ENCODE results near the gene ARHGEF33. TPM values are rescaled to one million over a fixed set of nuclear protein-coding genes. Genes with fewer than 3 reads are reported as not detected.

ARHGEF33 gene
- total and polyA plus RNA-seq, 2 of the 13 experiments (the other 11 are each of a cell fraction or from before 2014, with no cell fraction given): 0.04 TPM; not detected in 1

- TF ChIP-seq GMEB1 (CRISPR knock-in tag; IDR thresholded peaks at IDR 0.05; ENCODE audit: borderline replicate concordance): peak; percentile 58; the same call in 1 of the 2 replicates
- no peak; the same call in 1 of the 2 replicates for TF ChIP-seq CREBL2 (CRISPR knock-in tag; IDR thresholded peaks at IDR 0.05; ENCODE audit: borderline replicate concordance)
- no peak for TF ChIP-seq ZSCAN12 (CRISPR knock-in tag; IDR thresholded peaks at IDR 0.05)
- peak; percentile 99 for TF ChIP-seq SAP130 (CRISPR knock-in tag; IDR thresholded peaks at IDR 0.05; ENCODE audit: low read depth)
- peak; percentile 92 for TF ChIP-seq ZNF580 (CRISPR knock-in tag; IDR thresholded peaks at IDR 0.05; ENCODE audit: borderline replicate concordance, low read depth)
- TF ChIP-seq TFDP1 (CRISPR knock-in tag; IDR thresholded peaks at IDR 0.05; ENCODE audit: borderline replicate concordance): 0 out of 2 replicates have a peak, but pooled peaks have one; percentile 15
- TF ChIP-seq CSRNP2 (CRISPR knock-in tag; conservative IDR thresholded peaks at IDR 0.05; ENCODE audit: low read depth): no peak
- peak; percentile 35; the same call in 1 of the 2 replicates for TF ChIP-seq ZNF644 (CRISPR knock-in tag; IDR thresholded peaks at IDR 0.05; ENCODE audit: low read depth)
- TF ChIP-seq KDM2A (CRISPR knock-in tag; IDR thresholded peaks at IDR 0.05; ENCODE audit: borderline replicate concordance, low read depth): peak; percentile 88
- no peak for TF ChIP-seq ZXDC (CRISPR knock-in tag; IDR thresholded peaks at IDR 0.05)
- TF ChIP-seq ISX (CRISPR knock-in tag; conservative IDR thresholded peaks at IDR 0.05): no peak
- TF ChIP-seq PATZ1 (CRISPR knock-in tag; IDR thresholded peaks at IDR 0.05): peak; percentile 25; the same call in 1 of the 2 replicates
- TF ChIP-seq USF2 (IDR thresholded peaks at IDR 0.05; ENCODE audit: low read depth, low read length): no peak
- TF ChIP-seq USF2 (CRISPR knock-in tag; IDR thresholded peaks at IDR 0.05; ENCODE audit: borderline replicate concordance): peak; percentile 29; the same call in 1 of the 2 replicates
- TF ChIP-seq RARG (CRISPR knock-in tag; IDR thresholded peaks at IDR 0.05; ENCODE audit: low read depth): no peak
Observed at GRCh38 chr2:38875576-38876367, 13.9 kb upstream of the ARHGEF33 start, which contains the start of the genes DHX57 and MORN2 (continued).
